DND-41 (cell line): ENCODE data around the gene EYS.

Experiments
- EZH2 ChIP-seq: IDR thresholded peaks from 3 replicates; pipeline ENCODE4 v1.6.1; 2012; ENCODE audit warnings: borderline replicate concordance, low read depth, mild to moderate bottlenecking, moderate library complexity, low read length, inconsistent platforms; ENCODE audit not compliant: severe bottlenecking
- TF ChIP-seq, protein P1 (sequence below): IDR thresholded peaks from 2 replicates; pipeline ENCODE4 v1.5.1; 2012; ENCODE audit warnings: borderline replicate concordance, low read length, moderate library complexity, mild to moderate bottlenecking; ENCODE audit not compliant: poor library complexity, severe bottlenecking; ENCODE audit errors: extremely low read depth

DNA sequence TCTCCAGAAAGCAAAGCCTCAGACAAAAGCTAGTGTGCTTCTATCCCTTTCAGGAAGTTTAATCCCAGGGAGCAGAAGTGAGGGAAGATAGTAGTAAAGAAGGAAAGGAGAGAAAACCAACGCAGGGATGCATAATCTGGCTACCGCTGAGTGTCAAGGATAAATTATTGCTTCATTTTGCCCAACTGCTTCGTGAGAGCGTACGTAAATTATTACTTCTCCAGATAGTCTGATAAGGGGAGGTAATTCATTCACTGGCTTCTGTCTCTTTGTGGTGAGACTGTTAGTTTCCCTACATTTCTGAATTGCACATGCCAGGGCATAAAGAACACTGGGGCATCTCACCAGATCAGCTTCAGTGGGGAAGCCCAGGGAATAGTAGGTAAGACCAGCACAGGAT, 1531.7 kb downstream of the EYS start:
- TF ChIP-seq, protein P1, sequence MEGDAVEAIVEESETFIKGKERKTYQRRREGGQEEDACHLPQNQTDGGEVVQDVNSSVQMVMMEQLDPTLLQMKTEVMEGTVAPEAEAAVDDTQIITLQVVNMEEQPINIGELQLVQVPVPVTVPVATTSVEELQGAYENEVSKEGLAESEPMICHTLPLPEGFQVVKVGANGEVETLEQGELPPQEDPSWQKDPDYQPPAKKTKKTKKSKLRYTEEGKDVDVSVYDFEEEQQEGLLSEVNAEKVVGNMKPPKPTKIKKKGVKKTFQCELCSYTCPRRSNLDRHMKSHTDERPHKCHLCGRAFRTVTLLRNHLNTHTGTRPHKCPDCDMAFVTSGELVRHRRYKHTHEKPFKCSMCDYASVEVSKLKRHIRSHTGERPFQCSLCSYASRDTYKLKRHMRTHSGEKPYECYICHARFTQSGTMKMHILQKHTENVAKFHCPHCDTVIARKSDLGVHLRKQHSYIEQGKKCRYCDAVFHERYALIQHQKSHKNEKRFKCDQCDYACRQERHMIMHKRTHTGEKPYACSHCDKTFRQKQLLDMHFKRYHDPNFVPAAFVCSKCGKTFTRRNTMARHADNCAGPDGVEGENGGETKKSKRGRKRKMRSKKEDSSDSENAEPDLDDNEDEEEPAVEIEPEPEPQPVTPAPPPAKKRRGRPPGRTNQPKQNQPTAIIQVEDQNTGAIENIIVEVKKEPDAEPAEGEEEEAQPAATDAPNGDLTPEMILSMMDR, result no peak
- no peak for TF ChIP-seq EZH2
